Transverse colon (tissue), 4 donors: Measurements from ENCODE around the gene GMPR.

Source experiments
- EP300 ChIP-seq: sonication (generic); formaldehyde crosslinking; IDR thresholded peaks from one replicate; pipeline ENCODE4 v1.6.1; 2017; ENCODE audit warnings: antibody characterized with exemption, low read depth
- POLR2A ChIP-seq: fragments of 450-650 bp; IDR thresholded peaks from one replicate; pipeline ENCODE4 v1.6.1; 2016; ENCODE audit warnings: antibody characterized with exemption, mild to moderate bottlenecking, moderate library complexity
- POLR2AphosphoS5 ChIP-seq, 3 donors: sonication (generic); formaldehyde crosslinking; IDR thresholded peaks; one replicate each; pipeline ENCODE4 v1.6.1; 2016; ENCODE audit warnings: antibody characterized with exemption in 3 of 3
- TF ChIP-seq, protein P1 (sequence below), 5 experiments: fragments of 200-600 bp in 3 of 5; fragments of 450-650 bp in 2 of 5; sonication (generic) in 3 of 5; IDR thresholded peaks; 1 replicate in 2 of 5; 2 replicates in 3 of 5; pipeline ENCODE4 v1.5.1; 2016 to 2017; ENCODE audit warnings: antibody characterized with exemption in 5 of 5, inconsistent platforms in 3 of 5, mild to moderate bottlenecking in 2 of 5, moderate library complexity in 1 of 5

DNA sequence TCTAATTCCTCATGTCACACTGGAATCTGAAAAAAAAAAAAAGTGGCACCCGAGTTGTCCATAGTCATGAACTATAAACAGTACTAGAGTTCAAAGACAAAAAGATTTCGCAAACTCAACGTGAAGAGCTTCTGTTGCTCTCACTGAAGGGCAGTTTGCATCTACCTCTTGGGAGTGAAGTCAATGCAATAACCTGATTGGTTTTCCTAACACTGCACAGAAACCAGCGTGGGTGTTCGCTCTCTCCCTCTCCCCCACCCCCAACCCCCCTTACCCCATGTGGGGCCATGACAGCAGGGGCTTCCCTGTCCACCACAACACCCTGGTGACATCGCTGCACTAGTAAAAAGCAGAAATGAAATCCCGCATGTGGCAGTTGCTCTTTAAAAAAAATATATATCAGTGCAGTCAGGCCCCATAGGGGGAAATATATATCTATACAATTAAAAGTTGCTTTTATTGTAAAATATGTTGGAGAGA, 66.9 kb downstream of the GMPR start:
- TF ChIP-seq, protein P1, sequence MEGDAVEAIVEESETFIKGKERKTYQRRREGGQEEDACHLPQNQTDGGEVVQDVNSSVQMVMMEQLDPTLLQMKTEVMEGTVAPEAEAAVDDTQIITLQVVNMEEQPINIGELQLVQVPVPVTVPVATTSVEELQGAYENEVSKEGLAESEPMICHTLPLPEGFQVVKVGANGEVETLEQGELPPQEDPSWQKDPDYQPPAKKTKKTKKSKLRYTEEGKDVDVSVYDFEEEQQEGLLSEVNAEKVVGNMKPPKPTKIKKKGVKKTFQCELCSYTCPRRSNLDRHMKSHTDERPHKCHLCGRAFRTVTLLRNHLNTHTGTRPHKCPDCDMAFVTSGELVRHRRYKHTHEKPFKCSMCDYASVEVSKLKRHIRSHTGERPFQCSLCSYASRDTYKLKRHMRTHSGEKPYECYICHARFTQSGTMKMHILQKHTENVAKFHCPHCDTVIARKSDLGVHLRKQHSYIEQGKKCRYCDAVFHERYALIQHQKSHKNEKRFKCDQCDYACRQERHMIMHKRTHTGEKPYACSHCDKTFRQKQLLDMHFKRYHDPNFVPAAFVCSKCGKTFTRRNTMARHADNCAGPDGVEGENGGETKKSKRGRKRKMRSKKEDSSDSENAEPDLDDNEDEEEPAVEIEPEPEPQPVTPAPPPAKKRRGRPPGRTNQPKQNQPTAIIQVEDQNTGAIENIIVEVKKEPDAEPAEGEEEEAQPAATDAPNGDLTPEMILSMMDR (IDR thresholded peaks at IDR 0.05): no peak
- TF ChIP-seq POLR2A: no peak
- no peak for TF ChIP-seq POLR2AphosphoS5 (IDR thresholded peaks at IDR 0.05)
- TF ChIP-seq EP300: no peak
